NT2/D1 (cell line): ENCODE results near the gene CCSER2.

Experiments used
- YY1 ChIP-seq: IDR thresholded peaks from 2 replicates; pipeline ENCODE4 v1.6.1; 2011; ENCODE audit not compliant: insufficient read length, insufficient read depth
- ZNF274 ChIP-seq: IDR thresholded peaks from 2 replicates; pipeline ENCODE4 v1.6.1; 2011; ENCODE audit warnings: mild to moderate bottlenecking, low read depth, low read length

DNA sequence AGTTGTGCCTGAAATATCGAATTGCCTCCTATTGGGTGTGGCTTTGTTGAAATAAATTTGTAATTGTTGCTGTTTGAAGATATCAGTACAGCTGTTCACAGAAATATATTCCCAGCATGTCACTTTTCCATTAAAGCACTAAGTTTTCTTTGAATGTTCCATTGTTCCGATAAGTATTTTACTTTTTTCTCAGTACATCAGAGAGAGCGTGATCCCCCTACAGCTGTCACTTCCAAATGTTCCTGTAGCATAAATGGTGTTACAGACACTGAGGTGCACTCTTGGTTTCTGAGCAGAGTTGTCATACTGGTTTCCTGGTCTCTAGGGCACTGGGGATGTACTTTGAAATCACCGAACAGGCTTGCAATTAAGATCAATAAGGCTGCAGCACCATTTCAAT, 189.2 kb downstream of the CCSER2 start:
- TF ChIP-seq YY1, result no peak
- TF ChIP-seq ZNF274, result no peak
